NT2/D1 (cell line): Measurements from ENCODE around the gene FARSA.

Experiments used
- SUZ12 ChIP-seq: IDR thresholded peaks from 2 replicates; pipeline ENCODE4 v1.6.1; 2011; ENCODE audit not compliant: insufficient read length, insufficient read depth; ENCODE audit errors: extremely low read depth
- ZNF274 ChIP-seq: IDR thresholded peaks from 2 replicates; pipeline ENCODE4 v1.6.1; 2011; ENCODE audit warnings: mild to moderate bottlenecking, low read depth, low read length

DNA sequence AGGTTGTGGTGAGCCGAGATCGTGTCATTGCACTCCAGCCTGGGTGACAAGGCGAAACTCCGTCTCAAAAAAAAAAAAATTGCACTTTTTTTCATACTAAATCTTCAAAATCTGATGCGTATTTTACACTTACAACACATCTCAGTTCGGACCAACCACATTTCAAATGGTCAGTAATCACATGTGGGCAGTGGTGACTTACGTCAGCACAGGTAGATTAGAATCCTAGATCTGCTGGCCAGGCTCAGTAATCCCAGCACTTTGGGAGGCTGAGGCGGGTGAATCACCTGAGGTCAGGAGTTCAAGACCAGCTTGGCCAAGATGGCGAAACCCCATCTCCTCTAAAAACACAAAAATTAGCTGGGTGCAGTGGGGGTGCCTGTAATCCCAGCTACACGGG lies 1.6 kb upstream of the FARSA start:
- TF ChIP-seq ZNF274 (no peak), SUZ12 (no peak)
